Glutamatergic neuron (in vitro differentiated cells): Measurements from ENCODE around the gene CSNK1G2. TPM values are rescaled to one million over a fixed set of nuclear protein-coding genes. Genes with fewer than 3 reads are reported as not detected.

Experiments
- DNase-seq: peaks from one replicate; pipeline ENCODE4 v3.0.0; 2022
- H3K27ac Mint-ChIP-seq: one replicate; pipeline ENCODE4 v1.8.0; 2020; ENCODE audit warnings: mild to moderate bottlenecking, mixed read lengths, inconsistent platforms; ENCODE audit not compliant: unreplicated experiment
- H3K27me3 Mint-ChIP-seq: one replicate; pipeline ENCODE4 v1.8.0; 2020; ENCODE audit warnings: mild to moderate bottlenecking, moderate library complexity, mixed read lengths, inconsistent platforms; ENCODE audit not compliant: unreplicated experiment
- H3K36me3 Mint-ChIP-seq: one replicate; pipeline ENCODE4 v1.8.0; 2020; ENCODE audit warnings: mild to moderate bottlenecking, mixed read lengths, inconsistent platforms; ENCODE audit not compliant: unreplicated experiment
- H3K4me1 Mint-ChIP-seq: one replicate; pipeline ENCODE4 v1.8.0; 2020; ENCODE audit warnings: mild to moderate bottlenecking, low read depth, mixed read lengths, inconsistent platforms; ENCODE audit not compliant: unreplicated experiment
- H3K4me3 Mint-ChIP-seq: one replicate; pipeline ENCODE4 v1.8.0; 2020; ENCODE audit warnings: mild to moderate bottlenecking, mixed read lengths, inconsistent platforms; ENCODE audit not compliant: unreplicated experiment
- H3K9me3 Mint-ChIP-seq: one replicate; pipeline ENCODE4 v1.8.0; 2020; ENCODE audit warnings: mild to moderate bottlenecking, moderate library complexity, mixed read lengths, inconsistent platforms; ENCODE audit not compliant: unreplicated experiment
- CTCF ChIP-seq: fragments of 200-600 bp; sonication (generic); IDR thresholded peaks from one replicate; pipeline ENCODE4 v1.5.0; 2021; ENCODE audit not compliant: partially characterized antibody, unreplicated experiment
- long read RNA-seq: library from polyadenylated mRNA; unstranded; transcript quantifications from one replicate; pipeline ENCODE4 v2.0.0, GENCODE V29; 2020; ENCODE audit not compliant: unreplicated experiment
- total RNA-seq: library from RNA; stranded (reverse); fragmentation: NEBNext Ultra II Directional; extraction: Animal tissue kit (Norgen Biotek cat#: 25700); gene quantifications from one replicate; pipeline ENCODE4 v1.2.1, GENCODE V29; 2021; ENCODE audit not compliant: unreplicated experiment

Gene CSNK1G2
- 104 TPM for total RNA-seq
- long read RNA-seq, partial matches to known transcripts = 1 of 7 reads
- long read RNA-seq, other reads (novel, unspliced or antisense) = 5 of 7 reads

GRCh38 chr19:1941146-1942077 is at the start of gene CSNK1G2:
Gene CSNK1G2, plus strand, starts transcription at chr19:1941172. Its CDS starts 28,601 bp downstream, at chr19:1969773.
- no peak for TF ChIP-seq CTCF
- no peak for DNase-seq
- Mint-ChIP-seq H3K36me3 (no peaks in the 10 kb centered on the region), H3K4me3 (peak within 1 kb of the TSS; percentile 94), H3K27ac (peak within 1 kb of the TSS; percentile 97), H3K4me1 (peaks cover 13% of the 10 kb centered on the region), H3K9me3 (peaks cover 16% of the 10 kb centered on the region), H3K27me3 (peaks cover 16% of the 10 kb centered on the region)

- no peak for TF ChIP-seq CTCF
- no peak for DNase-seq
- peaks cover 2% of the 10 kb centered on the region for H3K4me1 Mint-ChIP-seq
- H3K4me3 Mint-ChIP-seq = no peak overlapping the region
- peaks cover 2% of the 10 kb centered on the region for H3K9me3 Mint-ChIP-seq
- H3K27me3 Mint-ChIP-seq = peaks cover 4% of the 10 kb centered on the region
- no peaks in the 10 kb centered on the region for H3K36me3 Mint-ChIP-seq
- no peak overlapping the region for H3K27ac Mint-ChIP-seq
These were observed 47.2 kb upstream of the CSNK1G2 start for GRCh38 chr19:1893791-1894190.

- H3K4me3 Mint-ChIP-seq = no peak overlapping the region
- H3K27ac Mint-ChIP-seq = no peak overlapping the region
- DNase-seq = no peak
- TF ChIP-seq CTCF = no peak
- H3K9me3 Mint-ChIP-seq = peaks cover 2% of the 10 kb centered on the region
- H3K27me3 Mint-ChIP-seq = peaks cover 2% of the 10 kb centered on the region
- peaks cover 2% of the 10 kb centered on the region for H3K4me1 Mint-ChIP-seq
- no peaks in the 10 kb centered on the region for H3K36me3 Mint-ChIP-seq
These were observed 44.5 kb upstream of the CSNK1G2 start for GRCh38 chr19:1896508-1896907.

GRCh38 chr19:1901940-1902404 is 39.0 kb upstream of the CSNK1G2 start:
- H3K9me3 Mint-ChIP-seq = peaks cover 7% of the 10 kb centered on the region
- H3K27ac Mint-ChIP-seq = no peak overlapping the region
- no peak overlapping the region for H3K4me3 Mint-ChIP-seq
- peaks cover 1% of the 10 kb centered on the region for H3K27me3 Mint-ChIP-seq
- no peak for TF ChIP-seq CTCF
- no peaks in the 10 kb centered on the region for H3K36me3 Mint-ChIP-seq
- peaks cover 2% of the 10 kb centered on the region for H3K4me1 Mint-ChIP-seq
- no peak for DNase-seq

- peaks cover 5% of the 10 kb centered on the region for H3K9me3 Mint-ChIP-seq
- DNase-seq = no peak
- H3K36me3 Mint-ChIP-seq = no peaks in the 10 kb centered on the region
- no peak for TF ChIP-seq CTCF
- H3K27ac Mint-ChIP-seq = no peak overlapping the region
- H3K4me3 Mint-ChIP-seq = no peak overlapping the region
- H3K27me3 Mint-ChIP-seq = peaks cover 1% of the 10 kb centered on the region
- H3K4me1 Mint-ChIP-seq = no peaks in the 10 kb centered on the region
These were observed 38.0 kb upstream of the CSNK1G2 start for GRCh38 chr19:1902923-1903322.
